PC-9 (cell line): ENCODE measurements around the gene PCNP. TPM values are rescaled to one million over a fixed set of nuclear protein-coding genes. Genes with fewer than 3 reads are reported as not detected.

ENCODE experiments used
- BruUV-seq: library from RNA; stranded (reverse); fragments of 400-500 nt; replicated peaks from 2 replicates; lab custom pipeline; 2021; lab: Mats Ljungman, UMichigan
- CTCF ChIA-PET: fragments of 300-600 bp; sonication (Branson Sonifier 250); formaldehyde crosslinking; loops from one replicate; lab custom pipeline; 2022; ENCODE audit warnings: antibody characterized with exemption; lab: Charles Lee
- POLR2A ChIA-PET: fragments of 300-600 bp; sonication (Branson Sonifier 250); formaldehyde crosslinking; loops from one replicate; lab custom pipeline; 2022; ENCODE audit warnings: antibody characterized with exemption; ENCODE audit not compliant: unreplicated experiment; lab: Charles Lee
- DNase-seq, 2 experiments: peaks; one replicate each; pipeline versions ENCODE4 v3.0.0 to v3.0.0-alpha.2; 2015 to 2022; ENCODE audit warnings: mixed read lengths in 1 of 2
- H2AFZ ChIP-seq: fragments of 200-600 bp; sonication (generic); 2 replicates; pipeline ENCODE4 v1.8.1; 2017; ENCODE audit warnings: antibody characterized with exemption
- H3F3A ChIP-seq: fragments of 200-600 bp; sonication (generic); 2 replicates; pipeline ENCODE4 v1.8.1; 2017; ENCODE audit warnings: antibody characterized with exemption, mild to moderate bottlenecking, low read depth; ENCODE audit not compliant: insufficient read depth
- H3K27ac ChIP-seq: fragments of 200-600 bp; sonication (generic); 2 replicates; pipeline ENCODE4 v1.6.1; 2016; ENCODE audit warnings: mixed run types
- H3K27me3 ChIP-seq: fragments of 200-600 bp; sonication (generic); 2 replicates; pipeline ENCODE4 v1.6.1; 2016; ENCODE audit warnings: low read depth, mixed run types; ENCODE audit not compliant: insufficient read depth
- H3K36me3 ChIP-seq: fragments of 200-600 bp; sonication (generic); 2 replicates; pipeline ENCODE4 v1.6.1; 2016; ENCODE audit warnings: low read depth, mixed run types
- H3K4me1 ChIP-seq: fragments of 200-600 bp; sonication (generic); replicated peaks from 2 replicates; pipeline ENCODE4 v1.6.1; 2016; ENCODE audit warnings: mixed run types; ENCODE audit not compliant: insufficient read depth
- H3K4me2 ChIP-seq: fragments of 200-600 bp; sonication (generic); 2 replicates; pipeline ENCODE4 v1.6.1; 2017; ENCODE audit warnings: mixed run types
- H3K4me3 ChIP-seq: fragments of 200-600 bp; sonication (generic); 2 replicates; pipeline ENCODE4 v1.6.1; 2016; ENCODE audit warnings: mixed run types
- H3K79me2 ChIP-seq: fragments of 200-600 bp; sonication (generic); 2 replicates; pipeline ENCODE4 v1.6.1; 2017; ENCODE audit warnings: low read depth, mixed run types
- H3K9me2 ChIP-seq: fragments of 200-600 bp; sonication (generic); 2 replicates; pipeline ENCODE4 v1.8.1; 2017; ENCODE audit warnings: mild to moderate bottlenecking; ENCODE audit not compliant: insufficient read depth
- H3K9me3 ChIP-seq: fragments of 200-600 bp; sonication (generic); 2 replicates; pipeline ENCODE4 v1.8.1; 2016; ENCODE audit warnings: low read depth; ENCODE audit not compliant: insufficient read depth
- H4K20me1 ChIP-seq: fragments of 200-600 bp; sonication (generic); 2 replicates; pipeline ENCODE4 v1.8.1; 2017; ENCODE audit not compliant: insufficient read depth
- CTCF ChIP-seq: fragments of 200-600 bp; sonication (generic); conservative IDR thresholded peaks from 2 replicates; pipeline ENCODE4 v1.6.1; 2017; ENCODE audit warnings: mixed run types, antibody characterized with exemption, mild to moderate bottlenecking, moderate library complexity
- EZH2 ChIP-seq: fragments of 200-600 bp; sonication (generic); IDR thresholded peaks from 2 replicates; pipeline ENCODE4 v1.8.0; 2017; ENCODE audit warnings: antibody characterized with exemption, low read depth
- intact Hi-C: fragments of 100-400 bp; cut with micrococcal nuclease; formaldehyde crosslinking; loops from one replicate; pipeline ENCODE4 v1.10.0; 2022; ENCODE audit not compliant: unreplicated experiment
- total RNA-seq: library from RNA; stranded (reverse); gene quantifications from 2 replicates; pipeline ENCODE4 v1.2.3, GENCODE V29; 2021

The PCNP gene
- total RNA-seq, 1 experiment from 2014 or later, result 223 TPM

- Histone ChIP-seq H3K4me2 (no peak overlapping the region), H3K27me3 (no peaks in the 10 kb centered on the region), H3K27ac (no peak overlapping the region), H3K4me3 (no peak overlapping the region), H2AFZ (no peak overlapping the region), H3K9me3 (no peaks in the 10 kb centered on the region), H4K20me1 (no peaks in the 10 kb centered on the region), H3K36me3 (no peaks in the 10 kb centered on the region), H3K9me2 (no peaks in the 10 kb centered on the region), H3K79me2 (no peaks in the 10 kb centered on the region), H3F3A (peaks cover 12% of the 10 kb centered on the region; the same call in 1 of the 2 replicates), H3K4me1 (peaks cover 16% of the 10 kb centered on the region)
- ChIA-PET CTCF (no interaction called here), POLR2A (no interaction called here)
- DNase-seq, result no peak
- TF ChIP-seq CTCF (no peak), EZH2 (no peak)
- intact Hi-C loops, result no loop called here
- BruUV-seq, result no TSS peak
Observed at GRCh38 chr3:101642441-101642840, 68.5 kb downstream of the PCNP start.

GRCh38 chr3:101643009-101643844 is 69.2 kb downstream of the PCNP start:
- H3K4me3 ChIP-seq, result no peak overlapping the region
- H3K27me3 ChIP-seq, result no peaks in the 10 kb centered on the region
- H3F3A ChIP-seq, result peaks cover 12% of the 10 kb centered on the region; the same call in 1 of the 2 replicates
- ChIA-PET POLR2A (no interaction called here), CTCF (no interaction called here)
- H3K9me2 ChIP-seq, result no peaks in the 10 kb centered on the region
- H2AFZ ChIP-seq, result no peak overlapping the region
- intact Hi-C loops, result no loop called here
- no peaks in the 10 kb centered on the region for H3K9me3 ChIP-seq
- no peaks in the 10 kb centered on the region for H4K20me1 ChIP-seq
- H3K79me2 ChIP-seq, result no peaks in the 10 kb centered on the region
- no peak overlapping the region for H3K27ac ChIP-seq
- no TSS peak for BruUV-seq
- no peaks in the 10 kb centered on the region for H3K36me3 ChIP-seq
- peaks cover 16% of the 10 kb centered on the region for H3K4me1 ChIP-seq
- DNase-seq, result no peak
- TF ChIP-seq EZH2 (no peak), CTCF (no peak)
- no peak overlapping the region for H3K4me2 ChIP-seq

Other genes starting within 250 kb of the PCNP start
- gene SENP7, start 61.0 kb upstream of the PCNP start, total RNA-seq, result 11.1 and 17.4 TPM in 2 replicates
- gene TRMT10C, start 12.3 kb upstream of the PCNP start, total RNA-seq, result 26.0 and 34.2 TPM in 2 replicates
- gene ZBTB11, start 103.0 kb downstream of the PCNP start, total RNA-seq, result 18.0 and 22.1 TPM in 2 replicates
- gene RPL24, start 112.5 kb downstream of the PCNP start, total RNA-seq, result 1,834 and 1,944 TPM in 2 replicates
- gene CEP97, start 150.4 kb downstream of the PCNP start, total RNA-seq, result 13.4 and 20.6 TPM in 2 replicates
- gene NXPE3, start 205.0 kb downstream of the PCNP start, total RNA-seq, result 12.0 and 12.8 TPM in 2 replicates